ENCODE data around the gene BTRC. TPM values are rescaled to one million over a fixed set of nuclear protein-coding genes. Genes with fewer than 3 reads are reported as not detected.

Gene BTRC
- total RNA-seq, 1 experiment from 2014 or later, result 1.8 TPM

- no peaks in the 10 kb centered on the region for H3K4me1 ChIP-seq (ENCODE audit: low read length)
- no peak for DNase-seq
- H3K27ac ChIP-seq (ENCODE audit: low read length), result no peak overlapping the region
- no peaks in the 10 kb centered on the region for H3K9me2 ChIP-seq (replicated peaks; ENCODE audit: insufficient read depth, low read length)
- no peaks in the 10 kb centered on the region for H4K20me1 ChIP-seq (ENCODE audit: insufficient read depth, low read depth, low read length)
- H3K36me3 ChIP-seq (ENCODE audit: insufficient read depth, low read length), result no peaks in the 10 kb centered on the region
- H3K4me3 ChIP-seq (ENCODE audit: low read length), result no peak overlapping the region
- H3K27me3 ChIP-seq (ENCODE audit: low read length), result no peaks in the 10 kb centered on the region
- H3K79me2 ChIP-seq (ENCODE audit: low read length), result no peaks in the 10 kb centered on the region
- no peaks in the 10 kb centered on the region for H3K9me3 ChIP-seq (ENCODE audit: low read length)
- H3K9ac ChIP-seq (ENCODE audit: low read length), result no peak overlapping the region
- no peak overlapping the region for H2AFZ ChIP-seq (ENCODE audit: low read length)
- H3K4me2 ChIP-seq (ENCODE audit: low read depth, low read length, poor library complexity, severe bottlenecking), result no peak overlapping the region
These were observed 153.1 kb downstream of the BTRC start for GRCh38 chr10:101506829-101507661.

DNA sequence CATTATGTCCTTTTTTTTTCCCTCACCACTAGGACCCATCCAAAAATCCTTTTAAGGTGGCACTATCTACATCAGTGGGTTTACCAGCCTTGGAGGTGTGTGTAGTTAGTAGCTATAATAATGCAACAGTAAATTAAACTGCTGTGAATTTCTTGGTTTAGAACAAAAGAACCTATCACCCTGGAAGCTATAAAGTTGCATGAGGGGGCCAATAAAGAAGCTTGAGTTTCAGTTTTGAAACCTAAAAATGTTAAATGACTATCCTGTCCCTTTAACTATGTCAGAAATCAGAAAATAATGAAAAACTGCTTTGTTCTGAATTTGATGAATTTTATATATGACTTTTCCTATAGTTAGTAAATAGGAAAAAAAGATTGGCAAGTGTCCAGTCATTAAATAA is 153.9 kb downstream of the BTRC start:
- DNase-seq, result no peak
- no peaks in the 10 kb centered on the region for H3K9me3 ChIP-seq (ENCODE audit: low read length)
- no peak overlapping the region for H3K9ac ChIP-seq (ENCODE audit: low read length)
- H4K20me1 ChIP-seq (ENCODE audit: insufficient read depth, low read depth, low read length), result no peaks in the 10 kb centered on the region
- H3K4me1 ChIP-seq (ENCODE audit: low read length), result no peaks in the 10 kb centered on the region
- no peak overlapping the region for H3K27ac ChIP-seq (ENCODE audit: low read length)
- no peak overlapping the region for H2AFZ ChIP-seq (ENCODE audit: low read length)
- H3K4me3 ChIP-seq (ENCODE audit: low read length), result no peak overlapping the region
- no peaks in the 10 kb centered on the region for H3K27me3 ChIP-seq (ENCODE audit: low read length)
- no peaks in the 10 kb centered on the region for H3K9me2 ChIP-seq (replicated peaks; ENCODE audit: insufficient read depth, low read length)
- no peaks in the 10 kb centered on the region for H3K36me3 ChIP-seq (ENCODE audit: insufficient read depth, low read length)
- no peak overlapping the region for H3K4me2 ChIP-seq (ENCODE audit: low read depth, low read length, poor library complexity, severe bottlenecking)
- H3K79me2 ChIP-seq (ENCODE audit: low read length), result no peaks in the 10 kb centered on the region

DNA sequence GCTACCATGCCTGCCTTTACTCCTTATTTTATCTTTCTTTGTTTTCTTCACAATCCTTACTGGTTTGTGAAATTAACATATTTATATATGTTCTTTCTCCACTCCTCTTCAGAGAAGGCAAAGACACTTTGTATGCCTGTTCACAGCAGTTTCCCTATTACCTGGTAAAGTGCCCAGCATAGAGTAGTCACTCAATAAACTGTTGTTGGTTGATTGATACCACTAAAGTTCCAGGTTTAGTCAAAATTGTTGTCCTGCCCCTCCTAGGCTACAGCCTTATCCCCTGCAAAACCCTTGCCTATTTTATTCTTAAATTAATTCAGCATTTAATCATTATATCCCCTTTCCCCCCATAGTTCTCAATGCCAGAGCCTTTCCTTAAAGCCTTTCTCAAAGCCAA is 158.0 kb downstream of the BTRC start:
- no peak for DNase-seq
- Histone ChIP-seq H3K79me2 (ENCODE audit: low read length) (no peaks in the 10 kb centered on the region), H3K27ac (ENCODE audit: low read length) (no peak overlapping the region), H3K9me3 (ENCODE audit: low read length) (no peaks in the 10 kb centered on the region), H3K4me1 (ENCODE audit: low read length) (no peaks in the 10 kb centered on the region), H3K36me3 (ENCODE audit: insufficient read depth, low read length) (no peaks in the 10 kb centered on the region), H3K27me3 (ENCODE audit: low read length) (no peaks in the 10 kb centered on the region), H3K9ac (ENCODE audit: low read length) (no peak overlapping the region), H4K20me1 (ENCODE audit: insufficient read depth, low read depth, low read length) (no peaks in the 10 kb centered on the region), H3K4me2 (ENCODE audit: low read depth, low read length, poor library complexity, severe bottlenecking) (no peak overlapping the region), H3K9me2 (replicated peaks; ENCODE audit: insufficient read depth, low read length) (no peaks in the 10 kb centered on the region), H2AFZ (ENCODE audit: low read length) (no peak overlapping the region), H3K4me3 (ENCODE audit: low read length) (no peak overlapping the region)

DNA sequence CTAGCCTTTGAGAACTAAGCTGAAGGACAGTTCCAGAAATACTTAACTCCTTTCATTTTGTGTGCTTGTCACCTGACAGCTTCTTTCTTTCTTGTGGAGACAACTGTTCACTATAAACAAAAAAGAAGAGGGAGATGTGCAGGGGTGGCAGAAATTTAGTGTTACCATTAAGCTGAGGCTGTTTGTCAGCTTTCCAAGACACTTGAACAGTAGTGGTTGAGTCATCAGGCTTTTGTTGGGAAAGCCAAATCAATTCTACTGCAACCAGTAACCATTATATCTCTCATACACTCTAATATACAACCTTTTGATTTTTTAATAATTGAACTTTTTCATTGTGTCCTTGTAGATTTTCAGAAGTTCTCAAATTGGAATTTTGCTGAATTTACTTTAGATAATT is 158.8 kb downstream of the BTRC start:
- no peaks in the 10 kb centered on the region for H3K4me1 ChIP-seq (ENCODE audit: low read length)
- H4K20me1 ChIP-seq (ENCODE audit: insufficient read depth, low read depth, low read length), result no peaks in the 10 kb centered on the region
- H3K36me3 ChIP-seq (ENCODE audit: insufficient read depth, low read length), result no peaks in the 10 kb centered on the region
- no peaks in the 10 kb centered on the region for H3K27me3 ChIP-seq (ENCODE audit: low read length)
- no peaks in the 10 kb centered on the region for H3K9me2 ChIP-seq (replicated peaks; ENCODE audit: insufficient read depth, low read length)
- H3K9ac ChIP-seq (ENCODE audit: low read length), result no peak overlapping the region
- H3K27ac ChIP-seq (ENCODE audit: low read length), result no peak overlapping the region
- DNase-seq, result no peak
- H3K79me2 ChIP-seq (ENCODE audit: low read length), result no peaks in the 10 kb centered on the region
- no peak overlapping the region for H3K4me3 ChIP-seq (ENCODE audit: low read length)
- H3K4me2 ChIP-seq (ENCODE audit: low read depth, low read length, poor library complexity, severe bottlenecking), result no peak overlapping the region
- no peak overlapping the region for H2AFZ ChIP-seq (ENCODE audit: low read length)
- no peaks in the 10 kb centered on the region for H3K9me3 ChIP-seq (ENCODE audit: low read length)

DNA sequence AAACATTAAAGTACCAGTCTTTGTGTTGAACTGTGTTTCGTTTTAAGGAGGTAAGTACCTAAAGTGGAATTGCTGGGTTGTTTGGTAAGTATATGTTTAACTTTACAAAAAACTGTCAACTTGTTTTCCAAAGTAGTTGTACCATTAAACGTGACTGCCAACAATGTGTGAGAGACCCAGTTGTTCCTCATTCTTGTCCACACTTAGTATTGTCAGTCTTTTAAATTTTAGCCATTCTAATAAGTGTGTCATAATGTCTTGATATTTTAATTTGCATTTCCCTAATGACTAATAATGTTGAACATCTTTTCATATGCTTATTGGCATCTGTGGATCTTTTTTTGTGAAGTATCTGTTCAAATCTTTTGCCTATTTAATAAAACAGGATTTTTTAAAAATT is 159.8 kb downstream of the BTRC start:
- no peaks in the 10 kb centered on the region for H3K79me2 ChIP-seq (ENCODE audit: low read length)
- H4K20me1 ChIP-seq (ENCODE audit: insufficient read depth, low read depth, low read length), result no peaks in the 10 kb centered on the region
- no peak overlapping the region for H3K4me2 ChIP-seq (ENCODE audit: low read depth, low read length, poor library complexity, severe bottlenecking)
- H2AFZ ChIP-seq (ENCODE audit: low read length), result no peak overlapping the region
- no peaks in the 10 kb centered on the region for H3K36me3 ChIP-seq (ENCODE audit: insufficient read depth, low read length)
- no peak overlapping the region for H3K4me3 ChIP-seq (ENCODE audit: low read length)
- no peaks in the 10 kb centered on the region for H3K4me1 ChIP-seq (ENCODE audit: low read length)
- no peak for DNase-seq
- H3K9me2 ChIP-seq (replicated peaks; ENCODE audit: insufficient read depth, low read length), result no peaks in the 10 kb centered on the region
- no peak overlapping the region for H3K27ac ChIP-seq (ENCODE audit: low read length)
- no peaks in the 10 kb centered on the region for H3K9me3 ChIP-seq (ENCODE audit: low read length)
- no peaks in the 10 kb centered on the region for H3K27me3 ChIP-seq (ENCODE audit: low read length)
- H3K9ac ChIP-seq (ENCODE audit: low read length), result no peak overlapping the region

DNA sequence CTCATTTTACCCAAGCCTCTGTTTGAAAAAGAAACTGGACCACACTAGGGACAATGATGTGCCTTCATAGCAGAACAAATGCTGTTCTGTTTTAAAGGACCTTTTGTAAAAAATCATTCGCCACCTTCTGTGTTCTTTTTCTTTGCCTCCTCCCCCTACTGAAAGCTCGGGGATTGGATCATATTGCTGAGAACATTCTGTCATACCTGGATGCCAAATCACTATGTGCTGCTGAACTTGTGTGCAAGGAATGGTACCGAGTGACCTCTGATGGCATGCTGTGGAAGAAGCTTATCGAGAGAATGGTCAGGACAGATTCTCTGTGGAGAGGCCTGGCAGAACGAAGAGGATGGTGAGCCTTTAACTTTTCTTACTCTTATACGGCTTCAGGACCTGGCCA is 171.9 kb downstream of the BTRC start:
- DNase-seq, result no peak
- Histone ChIP-seq H3K27ac (ENCODE audit: low read length) (no peak overlapping the region), H3K4me3 (ENCODE audit: low read length) (no peak overlapping the region), H3K4me1 (ENCODE audit: low read length) (peaks cover 9% of the 10 kb centered on the region), H4K20me1 (ENCODE audit: insufficient read depth, low read depth, low read length) (no peaks in the 10 kb centered on the region), H3K27me3 (ENCODE audit: low read length) (no peaks in the 10 kb centered on the region), H3K9me2 (replicated peaks; ENCODE audit: insufficient read depth, low read length) (no peaks in the 10 kb centered on the region), H2AFZ (ENCODE audit: low read length) (no peak overlapping the region), H3K9ac (ENCODE audit: low read length) (no peak overlapping the region), H3K4me2 (ENCODE audit: low read depth, low read length, poor library complexity, severe bottlenecking) (no peak overlapping the region), H3K79me2 (ENCODE audit: low read length) (no peaks in the 10 kb centered on the region), H3K9me3 (ENCODE audit: low read length) (no peaks in the 10 kb centered on the region), H3K36me3 (ENCODE audit: insufficient read depth, low read length) (no peaks in the 10 kb centered on the region)

GRCh38 chr10:101529207-101529606 is 175.2 kb downstream of the BTRC start:
- H2AFZ ChIP-seq (ENCODE audit: low read length), result no peak overlapping the region
- no peak for DNase-seq
- H3K4me3 ChIP-seq (ENCODE audit: low read length), result no peak overlapping the region
- no peaks in the 10 kb centered on the region for H3K36me3 ChIP-seq (ENCODE audit: insufficient read depth, low read length)
- no peaks in the 10 kb centered on the region for H3K27me3 ChIP-seq (ENCODE audit: low read length)
- H3K79me2 ChIP-seq (ENCODE audit: low read length), result no peaks in the 10 kb centered on the region
- H4K20me1 ChIP-seq (ENCODE audit: insufficient read depth, low read depth, low read length), result no peaks in the 10 kb centered on the region
- peaks cover 9% of the 10 kb centered on the region for H3K4me1 ChIP-seq (ENCODE audit: low read length)
- no peak overlapping the region for H3K9ac ChIP-seq (ENCODE audit: low read length)
- H3K4me2 ChIP-seq (ENCODE audit: low read depth, low read length, poor library complexity, severe bottlenecking), result no peak overlapping the region
- no peak overlapping the region for H3K27ac ChIP-seq (ENCODE audit: low read length)
- no peaks in the 10 kb centered on the region for H3K9me2 ChIP-seq (replicated peaks; ENCODE audit: insufficient read depth, low read length)
- no peaks in the 10 kb centered on the region for H3K9me3 ChIP-seq (ENCODE audit: low read length)

DNA sequence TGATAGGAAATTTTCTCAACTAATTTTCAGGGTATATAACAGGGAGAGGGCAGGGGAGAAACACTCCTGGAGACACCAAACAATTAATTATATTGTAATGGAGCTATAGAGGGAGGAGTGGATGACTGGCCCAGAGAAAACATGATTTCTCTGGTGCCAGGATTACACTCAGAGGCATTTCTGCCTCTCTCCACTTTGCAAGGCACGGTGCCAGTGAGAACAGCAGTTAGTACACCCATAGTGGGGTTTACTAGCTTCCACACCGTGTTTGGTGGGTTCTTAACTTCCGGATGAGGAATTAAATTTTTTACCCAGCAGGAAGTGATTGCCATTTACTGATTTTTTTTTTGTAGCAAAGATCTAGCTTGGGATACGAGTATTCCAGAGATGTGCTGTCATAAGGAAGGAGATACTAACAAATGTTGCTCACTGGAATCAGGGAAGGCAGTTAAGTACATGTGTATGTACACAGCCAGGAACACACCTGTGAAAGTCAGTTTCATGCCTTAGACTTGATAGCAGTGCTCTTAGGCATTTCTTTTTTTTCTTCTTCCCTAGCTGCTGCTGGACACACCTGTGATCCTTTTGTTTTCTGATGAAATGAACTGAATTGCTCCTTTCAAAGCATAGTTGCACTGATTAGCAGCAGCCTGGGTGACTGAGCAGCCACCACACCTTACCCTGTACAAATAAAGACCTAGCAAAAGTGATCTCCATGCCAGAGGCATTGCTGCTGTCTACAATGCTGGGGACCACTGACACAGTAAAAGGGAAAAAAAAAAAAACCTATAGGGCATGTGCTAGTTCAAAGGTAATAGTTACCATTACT is 176.0 kb downstream of the BTRC start:
- no peak overlapping the region for H3K4me2 ChIP-seq (ENCODE audit: low read depth, low read length, poor library complexity, severe bottlenecking)
- no peak for DNase-seq
- H3K9ac ChIP-seq (ENCODE audit: low read length), result no peak overlapping the region
- H2AFZ ChIP-seq (ENCODE audit: low read length), result no peak overlapping the region
- H3K4me1 ChIP-seq (ENCODE audit: low read length), result peaks cover 9% of the 10 kb centered on the region
- no peaks in the 10 kb centered on the region for H3K36me3 ChIP-seq (ENCODE audit: insufficient read depth, low read length)
- H3K9me2 ChIP-seq (replicated peaks; ENCODE audit: insufficient read depth, low read length), result no peaks in the 10 kb centered on the region
- H4K20me1 ChIP-seq (ENCODE audit: insufficient read depth, low read depth, low read length), result no peaks in the 10 kb centered on the region
- no peaks in the 10 kb centered on the region for H3K79me2 ChIP-seq (ENCODE audit: low read length)
- H3K9me3 ChIP-seq (ENCODE audit: low read length), result no peaks in the 10 kb centered on the region
- no peaks in the 10 kb centered on the region for H3K27me3 ChIP-seq (ENCODE audit: low read length)
- no peak overlapping the region for H3K27ac ChIP-seq (ENCODE audit: low read length)
- no peak overlapping the region for H3K4me3 ChIP-seq (ENCODE audit: low read length)

All from Karpas-422 (cell line).